Activated gamma-delta T cell treated with Interleukin-2 at 50 U/mL for 16 hours (primary cell): ENCODE results near the gene TTC27.
A peak's percentile ranks its signal among the peaks of the same experiment; 100 is the strongest.
"Not testable (repeated sequence)": the region's sequence is repeated elsewhere in the genome, so short reads cannot be mapped to it uniquely, and the experiment has no call there.

Experiments
- DNase-seq: peaks from one replicate; pipeline ENCODE4 v3.0.0-alpha.2; 2020

The TTC27 gene

GRCh38 chr2:32720771-32721170 lies 92.9 kb downstream of the TTC27 start:
- no peak for DNase-seq

GRCh38 chr2:32721376-32721775 lies 93.5 kb downstream of the TTC27 start:
- DNase-seq = no peak

- no peak for DNase-seq
These were observed 95.7 kb downstream of the TTC27 start for GRCh38 chr2:32723467-32724079.

GRCh38 chr2:32726678-32727077 lies 98.8 kb downstream of the TTC27 start:
- not testable (repeated sequence) for DNase-seq

GRCh38 chr2:32727157-32727556 lies 99.3 kb downstream of the TTC27 start:
- DNase-seq = no peak

GRCh38 chr2:32730958-32731357 lies 103.1 kb downstream of the TTC27 start:
- DNase-seq = not testable (repeated sequence)

- DNase-seq = no peak
These were observed 104.3 kb downstream of the TTC27 start for GRCh38 chr2:32732120-32732519.

GRCh38 chr2:32732912-32733472 lies 105.1 kb downstream of the TTC27 start:
- DNase-seq = no peak

GRCh38 chr2:32735348-32735747 lies 107.5 kb downstream of the TTC27 start:
- no peak for DNase-seq

- no peak for DNase-seq
These were observed 111.1 kb downstream of the TTC27 start for GRCh38 chr2:32738939-32739338.

GRCh38 chr2:32739664-32740063 lies 111.8 kb downstream of the TTC27 start:
- DNase-seq = no peak

- DNase-seq = no peak
These were observed 113.7 kb downstream of the TTC27 start for GRCh38 chr2:32741575-32741974.

GRCh38 chr2:32742376-32742775 lies 114.5 kb downstream of the TTC27 start:
- DNase-seq = no peak

GRCh38 chr2:32743480-32744236 lies 115.8 kb downstream of the TTC27 start:
- DNase-seq = no peak

GRCh38 chr2:32745191-32745590 lies 117.3 kb downstream of the TTC27 start:
- no peak for DNase-seq

- no peak for DNase-seq
These were observed 117.8 kb downstream of the TTC27 start for GRCh38 chr2:32745675-32746074.

GRCh38 chr2:32746669-32747068 lies 118.8 kb downstream of the TTC27 start:
- DNase-seq = no peak

- no peak for DNase-seq
These were observed 120.3 kb downstream of the TTC27 start for GRCh38 chr2:32748158-32748557.

- no peak for DNase-seq
These were observed 123.0 kb downstream of the TTC27 start for GRCh38 chr2:32750880-32751279.

- DNase-seq = no peak
These were observed 124.4 kb downstream of the TTC27 start for GRCh38 chr2:32752205-32752604.

GRCh38 chr2:32752952-32753351 lies 125.1 kb downstream of the TTC27 start:
- no peak for DNase-seq

- not testable (repeated sequence) for DNase-seq
These were observed 126.8 kb downstream of the TTC27 start for GRCh38 chr2:32754676-32755075.

- no peak for DNase-seq
These were observed 127.8 kb downstream of the TTC27 start for GRCh38 chr2:32755666-32756065.

GRCh38 chr2:32756074-32756727 lies 128.4 kb downstream of the TTC27 start:
- DNase-seq = peak; percentile 4
